ENCODE results near the gene COMMD7.

Gene COMMD7

GRCh38 chr20:32751702-32752457 lies 8.6 kb upstream of the COMMD7 start:
- no peak for TF ChIP-seq ESRRG (CRISPR knock-in tag; IDR thresholded peaks at IDR 0.05)
- TF ChIP-seq TCF4 (CRISPR knock-in tag; IDR thresholded peaks at IDR 0.05; ENCODE audit: borderline replicate concordance): no peak
- TF ChIP-seq, protein P1, sequence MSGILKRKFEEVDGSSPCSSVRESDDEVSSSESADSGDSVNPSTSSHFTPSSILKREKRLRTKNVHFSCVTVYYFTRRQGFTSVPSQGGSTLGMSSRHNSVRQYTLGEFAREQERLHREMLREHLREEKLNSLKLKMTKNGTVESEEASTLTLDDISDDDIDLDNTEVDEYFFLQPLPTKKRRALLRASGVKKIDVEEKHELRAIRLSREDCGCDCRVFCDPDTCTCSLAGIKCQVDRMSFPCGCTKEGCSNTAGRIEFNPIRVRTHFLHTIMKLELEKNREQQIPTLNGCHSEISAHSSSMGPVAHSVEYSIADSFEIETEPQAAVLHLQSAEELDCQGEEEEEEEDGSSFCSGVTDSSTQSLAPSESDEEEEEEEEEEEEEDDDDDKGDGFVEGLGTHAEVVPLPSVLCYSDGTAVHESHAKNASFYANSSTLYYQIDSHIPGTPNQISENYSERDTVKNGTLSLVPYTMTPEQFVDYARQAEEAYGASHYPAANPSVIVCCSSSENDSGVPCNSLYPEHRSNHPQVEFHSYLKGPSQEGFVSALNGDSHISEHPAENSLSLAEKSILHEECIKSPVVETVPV (CRISPR knock-in tag; IDR thresholded peaks at IDR 0.05): no peak
- no peak for TF ChIP-seq ZNF8 (CRISPR knock-in tag; IDR thresholded peaks at IDR 0.05)
- TF ChIP-seq POU6F1 (CRISPR knock-in tag; IDR thresholded peaks at IDR 0.05; ENCODE audit: borderline replicate concordance, low read depth): no peak
- TF ChIP-seq ZNF70 (CRISPR knock-in tag; IDR thresholded peaks at IDR 0.05): no peak
- no peak for TF ChIP-seq TSHZ2 (CRISPR knock-in tag; IDR thresholded peaks at IDR 0.05)
- TF ChIP-seq ISL1 (CRISPR knock-in tag; IDR thresholded peaks at IDR 0.05): no peak
- no peak for TF ChIP-seq ZFP30 (CRISPR knock-in tag; IDR thresholded peaks at IDR 0.05)
- no peak for TF ChIP-seq PPARA (CRISPR knock-in tag; IDR thresholded peaks at IDR 0.05; ENCODE audit: borderline replicate concordance)
- no peak for TF ChIP-seq CSDC2 (CRISPR knock-in tag; IDR thresholded peaks at IDR 0.05)
- no peak for TF ChIP-seq TOX (CRISPR knock-in tag; IDR thresholded peaks at IDR 0.05; ENCODE audit: borderline replicate concordance)
- no peak for TF ChIP-seq OSR1 (CRISPR knock-in tag; IDR thresholded peaks at IDR 0.05)
- TF ChIP-seq, protein P2, sequence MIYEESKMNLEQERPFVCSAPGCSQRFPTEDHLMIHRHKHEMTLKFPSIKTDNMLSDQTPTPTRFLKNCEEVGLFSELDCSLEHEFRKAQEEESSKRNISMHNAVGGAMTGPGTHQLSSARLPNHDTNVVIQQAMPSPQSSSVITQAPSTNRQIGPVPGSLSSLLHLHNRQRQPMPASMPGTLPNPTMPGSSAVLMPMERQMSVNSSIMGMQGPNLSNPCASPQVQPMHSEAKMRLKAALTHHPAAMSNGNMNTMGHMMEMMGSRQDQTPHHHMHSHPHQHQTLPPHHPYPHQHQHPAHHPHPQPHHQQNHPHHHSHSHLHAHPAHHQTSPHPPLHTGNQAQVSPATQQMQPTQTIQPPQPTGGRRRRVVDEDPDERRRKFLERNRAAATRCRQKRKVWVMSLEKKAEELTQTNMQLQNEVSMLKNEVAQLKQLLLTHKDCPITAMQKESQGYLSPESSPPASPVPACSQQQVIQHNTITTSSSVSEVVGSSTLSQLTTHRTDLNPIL (CRISPR knock-in tag; IDR thresholded peaks at IDR 0.05; ENCODE audit: low read depth): no peak
- no peak for TF ChIP-seq ZC3H10 (CRISPR knock-in tag; IDR thresholded peaks at IDR 0.05)
- no peak for TF ChIP-seq ZFP3 (CRISPR knock-in tag; IDR thresholded peaks at IDR 0.05)
- TF ChIP-seq BACH2 (CRISPR knock-in tag; IDR thresholded peaks at IDR 0.05; ENCODE audit: borderline replicate concordance): no peak
- no peak for TF ChIP-seq GLIS3 (CRISPR knock-in tag; IDR thresholded peaks at IDR 0.05)
- TF ChIP-seq, protein P3, sequence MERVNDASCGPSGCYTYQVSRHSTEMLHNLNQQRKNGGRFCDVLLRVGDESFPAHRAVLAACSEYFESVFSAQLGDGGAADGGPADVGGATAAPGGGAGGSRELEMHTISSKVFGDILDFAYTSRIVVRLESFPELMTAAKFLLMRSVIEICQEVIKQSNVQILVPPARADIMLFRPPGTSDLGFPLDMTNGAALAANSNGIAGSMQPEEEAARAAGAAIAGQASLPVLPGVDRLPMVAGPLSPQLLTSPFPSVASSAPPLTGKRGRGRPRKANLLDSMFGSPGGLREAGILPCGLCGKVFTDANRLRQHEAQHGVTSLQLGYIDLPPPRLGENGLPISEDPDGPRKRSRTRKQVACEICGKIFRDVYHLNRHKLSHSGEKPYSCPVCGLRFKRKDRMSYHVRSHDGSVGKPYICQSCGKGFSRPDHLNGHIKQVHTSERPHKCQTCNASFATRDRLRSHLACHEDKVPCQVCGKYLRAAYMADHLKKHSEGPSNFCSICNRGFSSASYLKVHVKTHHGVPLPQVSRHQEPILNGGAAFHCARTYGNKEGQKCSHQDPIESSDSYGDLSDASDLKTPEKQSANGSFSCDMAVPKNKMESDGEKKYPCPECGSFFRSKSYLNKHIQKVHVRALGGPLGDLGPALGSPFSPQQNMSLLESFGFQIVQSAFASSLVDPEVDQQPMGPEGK (CRISPR knock-in tag; IDR thresholded peaks at IDR 0.05; ENCODE audit: borderline replicate concordance): no peak
- TF ChIP-seq SNAI2 (CRISPR knock-in tag; IDR thresholded peaks at IDR 0.05): no peak
- no peak for ATAC-seq

DNA sequence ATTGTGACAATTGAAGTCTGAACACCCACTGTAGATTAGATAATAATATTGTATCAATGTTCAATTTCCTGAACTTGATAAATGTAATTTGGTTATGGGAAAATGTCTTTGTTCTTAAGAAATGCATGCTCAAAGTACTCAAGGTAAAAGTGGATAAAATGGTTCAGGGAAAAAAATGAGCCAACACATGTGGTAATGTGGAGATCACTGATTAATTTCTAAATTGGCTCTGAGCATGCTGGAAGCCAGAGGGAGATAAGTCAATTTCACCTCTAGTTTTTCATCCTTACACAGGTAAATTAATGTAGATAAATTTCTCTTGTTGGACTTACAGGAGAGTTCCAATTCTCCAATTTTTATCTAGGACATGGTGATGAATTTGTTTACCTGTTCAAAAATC lies 8.0 kb upstream of the COMMD7 start:
- TF ChIP-seq ZNF8 (CRISPR knock-in tag; IDR thresholded peaks at IDR 0.05) (no peak), TSHZ2 (CRISPR knock-in tag; IDR thresholded peaks at IDR 0.05) (no peak), ISL1 (CRISPR knock-in tag; IDR thresholded peaks at IDR 0.05) (no peak), TCF4 (CRISPR knock-in tag; IDR thresholded peaks at IDR 0.05; ENCODE audit: borderline replicate concordance) (no peak), PPARA (CRISPR knock-in tag; IDR thresholded peaks at IDR 0.05; ENCODE audit: borderline replicate concordance) (no peak)
- TF ChIP-seq, protein P3 (CRISPR knock-in tag; IDR thresholded peaks at IDR 0.05; ENCODE audit: borderline replicate concordance): no peak
- no peak for ATAC-seq

Measured in SK-N-SH treated with all-trans-retinoic acid at 6 μM for 48 hours (cell line).